Transverse colon (tissue), 4 donors: ENCODE results near the gene HK2.

Experiments
- CTCF ChIP-seq, 5 experiments: fragments of 200-600 bp in 3 of 5; fragments of 450-650 bp in 2 of 5; sonication (generic) in 3 of 5; IDR thresholded peaks; 1 replicate in 2 of 5; 2 replicates in 3 of 5; pipeline ENCODE4 v1.5.1; 2016 to 2017; ENCODE audit warnings: antibody characterized with exemption in 5 of 5, inconsistent platforms in 3 of 5, mild to moderate bottlenecking in 2 of 5, moderate library complexity in 1 of 5
- POLR2AphosphoS5 ChIP-seq, 3 donors: sonication (generic); formaldehyde crosslinking; IDR thresholded peaks; one replicate each; pipeline ENCODE4 v1.6.1; 2016; ENCODE audit warnings: antibody characterized with exemption in 3 of 3

GRCh38 chr2:74869517-74869916 lies 35.6 kb downstream of the HK2 start:
- TF ChIP-seq CTCF (IDR thresholded peaks at IDR 0.05) (no peak), POLR2AphosphoS5 (IDR thresholded peaks at IDR 0.05) (peak in 1 of 3 donors; percentile 45)
